ENCODE results near the gene RFX4. TPM values are rescaled to one million over a fixed set of nuclear protein-coding genes. Genes with fewer than 3 reads are reported as not detected.

RFX4 gene
- total RNA-seq, 2 donors from 2014 or later: 10.6 TPM; not detected in 1

GRCh38 chr12:106767954-106768822, 185.4 kb downstream of the RFX4 start:
- Histone ChIP-seq H3K9me3 (no peaks in the 10 kb centered on the region), H3K4me3 (no peak overlapping the region), H3K4me1 (replicated peaks) (no peaks in the 10 kb centered on the region), H3K27me3 (replicated peaks; ENCODE audit: insufficient read depth) (no peaks in the 10 kb centered on the region), H3K36me3 (no peaks in the 10 kb centered on the region), H3K27ac (no peak overlapping the region)
- no peak for DNase-seq (ENCODE audit: low spot score)
- 59% methylated on average over 9 of the region's 9 CpGs for WGBS
- TF ChIP-seq POLR2A (IDR thresholded peaks at IDR 0.05): no peak
- TF ChIP-seq POLR2AphosphoS5 (IDR thresholded peaks at IDR 0.05): no peak
- no peak for TF ChIP-seq CTCF (IDR thresholded peaks at IDR 0.05)
- intact Hi-C loops (cut with DNase I): no loop called here

GRCh38 chr12:106769078-106769477, 186.3 kb downstream of the RFX4 start:
- Histone ChIP-seq H3K36me3 (no peaks in the 10 kb centered on the region), H3K4me1 (replicated peaks) (peaks cover 2% of the 10 kb centered on the region), H3K4me3 (no peak overlapping the region), H3K9me3 (no peaks in the 10 kb centered on the region), H3K27me3 (replicated peaks; ENCODE audit: insufficient read depth) (no peaks in the 10 kb centered on the region), H3K27ac (no peak overlapping the region)
- TF ChIP-seq CTCF (IDR thresholded peaks at IDR 0.05): no peak
- TF ChIP-seq POLR2A (IDR thresholded peaks at IDR 0.05): no peak
- no peak for TF ChIP-seq POLR2AphosphoS5 (IDR thresholded peaks at IDR 0.05)
- DNase-seq (ENCODE audit: low spot score): no peak
- intact Hi-C loops (cut with DNase I): no loop called here
- 44% methylated on average over 5 of the region's 5 CpGs for WGBS

DNA sequence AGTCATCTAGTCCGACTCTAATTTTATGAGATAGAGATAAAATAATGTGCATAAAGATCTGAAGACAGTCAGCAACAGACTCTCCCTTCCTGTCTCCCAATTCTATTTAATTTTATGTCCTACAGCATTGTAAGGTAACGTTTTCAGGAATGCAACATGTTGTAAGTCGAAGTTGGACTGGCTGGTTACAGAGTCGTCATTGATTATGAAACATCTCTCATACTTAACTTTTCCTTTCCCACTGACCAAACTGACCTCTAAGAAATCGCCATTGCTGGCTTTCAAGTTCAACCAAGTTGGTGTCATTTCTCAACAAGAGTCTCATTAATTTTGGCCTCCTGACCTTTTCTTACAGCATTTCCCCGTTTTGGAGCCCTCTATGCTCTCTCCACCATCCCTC, 186.7 kb downstream of the RFX4 start:
- 38% methylated on average over 6 of the region's 6 CpGs for WGBS
- TF ChIP-seq POLR2A (IDR thresholded peaks at IDR 0.05): no peak
- intact Hi-C loops (cut with DNase I): no loop called here

DNA sequence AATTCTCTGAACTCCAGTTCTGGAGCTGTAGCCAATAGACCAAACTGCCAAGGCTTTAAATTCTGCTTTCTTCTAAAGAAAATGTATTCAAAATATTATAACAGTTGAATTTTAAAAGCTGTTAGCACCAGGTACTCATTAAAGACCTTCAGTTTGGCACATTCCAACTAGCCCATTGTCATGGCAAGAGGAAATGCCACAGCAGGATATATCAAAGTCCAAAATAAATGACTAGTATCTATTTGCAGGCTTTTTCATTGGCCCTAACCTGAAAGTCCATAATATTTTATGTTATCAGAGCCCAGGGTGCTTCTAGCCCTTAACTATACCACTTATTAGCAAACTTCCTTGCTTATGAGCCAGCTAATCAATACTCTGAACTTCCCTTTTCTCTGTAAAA, 188.6 kb downstream of the RFX4 start:
- TF ChIP-seq CTCF (IDR thresholded peaks at IDR 0.05) (no peak), POLR2A (IDR thresholded peaks at IDR 0.05) (no peak), POLR2AphosphoS5 (IDR thresholded peaks at IDR 0.05) (no peak)
- Histone ChIP-seq H3K36me3 (no peaks in the 10 kb centered on the region), H3K27me3 (replicated peaks; ENCODE audit: insufficient read depth) (no peaks in the 10 kb centered on the region), H3K27ac (no peak overlapping the region), H3K4me1 (replicated peaks) (peaks cover 4% of the 10 kb centered on the region), H3K9me3 (no peaks in the 10 kb centered on the region), H3K4me3 (no peak overlapping the region)
- intact Hi-C loops (cut with DNase I): loop anchor here (10.0 kb wide), 1 partner anchor 323 kb away; the partner anchor contains the start of gene CRY1
- DNase-seq (ENCODE audit: low spot score): no peak

More for the DNA sequence above, 186.7 kb downstream of the RFX4 start:
- Histone ChIP-seq H3K27me3 (replicated peaks; ENCODE audit: insufficient read depth) (no peaks in the 10 kb centered on the region), H3K9me3 (no peaks in the 10 kb centered on the region), H3K4me3 (no peak overlapping the region), H3K27ac (no peak overlapping the region), H3K4me1 (replicated peaks) (peaks cover 2% of the 10 kb centered on the region), H3K36me3 (no peaks in the 10 kb centered on the region)
- DNase-seq (ENCODE audit: low spot score): no peak

- peak overlapping the region; percentile 84 to 87 for H3K4me3 ChIP-seq
- TF ChIP-seq POLR2A (IDR thresholded peaks at IDR 0.05) (no peak), CTCF (IDR thresholded peaks at IDR 0.05) (no peak), POLR2AphosphoS5 (IDR thresholded peaks at IDR 0.05) (no peak)
- H3K27me3 ChIP-seq (replicated peaks; ENCODE audit: insufficient read depth): no peaks in the 10 kb centered on the region
- H3K36me3 ChIP-seq: no peaks in the 10 kb centered on the region
- H3K9me3 ChIP-seq: no peaks in the 10 kb centered on the region
- no peak for DNase-seq (ENCODE audit: low spot score)
- peak overlapping the region; percentile 90 to 95 for H3K27ac ChIP-seq
- WGBS: 44% methylated on average over 25 of the region's 25 CpGs
- intact Hi-C loops (cut with DNase I): loop anchor here (10.0 kb wide), 1 partner anchor 321 kb away; the partner anchor contains the start of gene CRY1
- H3K4me1 ChIP-seq (replicated peaks): peaks cover 4% of the 10 kb centered on the region
Observed at GRCh38 chr12:106773286-106774004, 190.6 kb downstream of the RFX4 start.
